HepG2 (cell line): ENCODE results near the gene TBCD. TPM values are rescaled to one million over a fixed set of nuclear protein-coding genes. Genes with fewer than 3 reads are reported as not detected.
A peak's percentile ranks its signal among the peaks of the same experiment; 100 is the strongest.

ENCODE experiments used
- AHR ChIP-seq: IDR thresholded peaks from 2 replicates; pipeline ENCODE4 v1.6.1; 2018; ENCODE audit warnings: missing genetic modification reagents, missing compliant biosample characterization
- E2F5 ChIP-seq: sonication (generic); formaldehyde crosslinking; conservative IDR thresholded peaks from 2 replicates; pipeline ENCODE4 v1.4.0; 2020; ENCODE audit warnings: missing genetic modification reagents
- EEA1 ChIP-seq: sonication (generic); formaldehyde crosslinking; IDR thresholded peaks from 2 replicates; pipeline ENCODE4 v1.5.1; 2020; ENCODE audit warnings: mild to moderate bottlenecking, missing genetic modification reagents, borderline replicate concordance
- FOXC1 ChIP-seq: sonication (generic); formaldehyde crosslinking; IDR thresholded peaks from 2 replicates; pipeline ENCODE4 v1.8.0; 2022; ENCODE audit warnings: mild to moderate bottlenecking, missing genetic modification reagents, borderline replicate concordance
- KMT2B ChIP-seq: IDR thresholded peaks from 2 replicates; pipeline ENCODE4 v1.6.1; 2016; ENCODE audit warnings: missing genetic modification reagents, missing compliant biosample characterization
- MED1 ChIP-seq: sonication (generic); formaldehyde crosslinking; IDR thresholded peaks from 2 replicates; pipeline ENCODE4 v1.4.0; 2020; ENCODE audit warnings: missing genetic modification reagents
- MEIS1 ChIP-seq: sonication (generic); formaldehyde crosslinking; IDR thresholded peaks from 2 replicates; pipeline ENCODE4 v1.9.0; 2021; ENCODE audit warnings: mild to moderate bottlenecking, missing genetic modification reagents, moderate library complexity, borderline replicate concordance
- MXD3 ChIP-seq: IDR thresholded peaks from 2 replicates; pipeline ENCODE4 v1.6.1; 2016; ENCODE audit warnings: mild to moderate bottlenecking, missing biosample characterization, missing genetic modification reagents
- NFATC3 ChIP-seq: sonication (generic); formaldehyde crosslinking; IDR thresholded peaks from 2 replicates; pipeline ENCODE4 v1.5.1; 2020; ENCODE audit warnings: mild to moderate bottlenecking, missing genetic modification reagents
- PREB ChIP-seq: sonication (generic); formaldehyde crosslinking; IDR thresholded peaks from 2 replicates; pipeline ENCODE4 v1.4.0; 2020; ENCODE audit warnings: missing genetic modification reagents
- RNF2 ChIP-seq: fragments of 450-650 bp; conservative IDR thresholded peaks from 2 replicates; pipeline ENCODE4 v1.6.1; 2016; ENCODE audit warnings: low read depth
- SCMH1 ChIP-seq: sonication (generic); formaldehyde crosslinking; IDR thresholded peaks from 2 replicates; pipeline ENCODE4 v1.9.0; 2021; ENCODE audit warnings: missing genetic modification reagents, mild to moderate bottlenecking, borderline replicate concordance
- STAG1 ChIP-seq: sonication (generic); formaldehyde crosslinking; IDR thresholded peaks from 2 replicates; pipeline ENCODE4 v1.4.0; 2020; ENCODE audit warnings: missing genetic modification reagents
- TEF ChIP-seq: sonication (generic); formaldehyde crosslinking; IDR thresholded peaks from 2 replicates; pipeline ENCODE4 v1.5.0; 2020; ENCODE audit warnings: missing genetic modification reagents
- TRIM22 ChIP-seq: fragments of 450-650 bp; IDR thresholded peaks from 2 replicates; pipeline ENCODE4 v1.6.1; 2017
- ZBTB26 ChIP-seq: IDR thresholded peaks from 2 replicates; pipeline ENCODE4 v1.6.1; 2016; ENCODE audit warnings: missing compliant biosample characterization, missing genetic modification reagents, borderline replicate concordance
- ZNF282 ChIP-seq: fragments of 450-650 bp; IDR thresholded peaks from 2 replicates; pipeline ENCODE4 v1.6.1; 2018; ENCODE audit not compliant: partially characterized antibody
- ZNF335 ChIP-seq: sonication (generic); formaldehyde crosslinking; IDR thresholded peaks from 2 replicates; pipeline ENCODE4 v1.4.0; 2020; ENCODE audit warnings: missing genetic modification reagents
- ZNF577 ChIP-seq: sonication (generic); formaldehyde crosslinking; IDR thresholded peaks from 2 replicates; pipeline ENCODE4 v1.4.0; 2020; ENCODE audit warnings: mild to moderate bottlenecking, low read depth, missing genetic modification reagents, borderline replicate concordance
- ZNF607 ChIP-seq: sonication (generic); formaldehyde crosslinking; IDR thresholded peaks from 2 replicates; pipeline ENCODE4 v1.5.1; 2020; ENCODE audit warnings: missing genetic modification reagents, mild to moderate bottlenecking, borderline replicate concordance
- ZNF709 ChIP-seq: sonication (generic); formaldehyde crosslinking; IDR thresholded peaks from 2 replicates; pipeline ENCODE4 v1.5.0; 2020; ENCODE audit warnings: mild to moderate bottlenecking, missing genetic modification reagents
- polyA plus RNA-seq, 8 experiments: library from polyadenylated mRNA; depleted of rRNA in 3 of 8; stranded (reverse) in 7 of 8; unstranded in 1 of 8; fragments of >200 nt; fragmentation: Illumina TruSeq in 4 of 8; extraction: Trizol in 4 of 8; gene quantifications; 2 replicates each; pipeline versions ENCODE4 v1.2.1 to v1.2.3, GENCODE V29; 2011 to 2016; ENCODE audit warnings: low read depth in 4 of 8, missing spikeins in 1 of 8, mixed read lengths in 1 of 8; ENCODE audit not compliant: insufficient read depth in 1 of 8
- total RNA-seq, 5 experiments: library from RNA; depleted of rRNA; stranded (reverse); fragments of >200 nt; fragmentation: Illumina TruSeq; extraction: Trizol; gene quantifications; 2 replicates each; pipeline ENCODE4 v1.2.3, GENCODE V29; 2016; ENCODE audit warnings: low read depth in 1 of 5

The TBCD gene
- total and polyA plus RNA-seq, 2 of the 13 experiments (the other 11 are each of a cell fraction or from before 2014, with no cell fraction given) = 33.9 to 54.8 TPM

- TF ChIP-seq EEA1 (CRISPR knock-in tag) = no peak
- TF ChIP-seq PREB (CRISPR knock-in tag) = no peak
- TF ChIP-seq STAG1 (CRISPR knock-in tag) = no peak; the same call in 1 of the 2 replicates
- no peak for TF ChIP-seq ZBTB26 (CRISPR knock-in tag)
- TF ChIP-seq ZNF577 = no peak
- TF ChIP-seq KMT2B (CRISPR knock-in tag) = peak; percentile 53; the same call in 1 of the 2 replicates
- TF ChIP-seq ZNF282 = no peak
- peak; percentile 59; the same call in 1 of the 2 replicates for TF ChIP-seq ZNF335 (CRISPR knock-in tag)
- no peak for TF ChIP-seq RNF2
- TF ChIP-seq AHR (CRISPR knock-in tag) = peak; percentile 15; the same call in 1 of the 2 replicates
- TF ChIP-seq TRIM22 = no peak
- TF ChIP-seq MED1 (CRISPR knock-in tag) = peak; percentile 44; the same call in 1 of the 2 replicates
- peak; percentile 56; the same call in 1 of the 2 replicates for TF ChIP-seq FOXC1
- TF ChIP-seq TEF (CRISPR knock-in tag) = no peak
- no peak for TF ChIP-seq MEIS1 (CRISPR knock-in tag)
- no peak for TF ChIP-seq MXD3 (CRISPR knock-in tag)
- TF ChIP-seq E2F5 (CRISPR knock-in tag) = no peak
- TF ChIP-seq ZNF607 (CRISPR knock-in tag) = no peak
- no peak for TF ChIP-seq ZNF709
- TF ChIP-seq SCMH1 (CRISPR knock-in tag) = no peak
- no peak; the same call in 1 of the 2 replicates for TF ChIP-seq NFATC3 (CRISPR knock-in tag)
Observed at GRCh38 chr17:82881900-82882714, 130.2 kb downstream of the TBCD start (continued).
